Measurements from ENCODE around the gene ACADM.

DNA sequence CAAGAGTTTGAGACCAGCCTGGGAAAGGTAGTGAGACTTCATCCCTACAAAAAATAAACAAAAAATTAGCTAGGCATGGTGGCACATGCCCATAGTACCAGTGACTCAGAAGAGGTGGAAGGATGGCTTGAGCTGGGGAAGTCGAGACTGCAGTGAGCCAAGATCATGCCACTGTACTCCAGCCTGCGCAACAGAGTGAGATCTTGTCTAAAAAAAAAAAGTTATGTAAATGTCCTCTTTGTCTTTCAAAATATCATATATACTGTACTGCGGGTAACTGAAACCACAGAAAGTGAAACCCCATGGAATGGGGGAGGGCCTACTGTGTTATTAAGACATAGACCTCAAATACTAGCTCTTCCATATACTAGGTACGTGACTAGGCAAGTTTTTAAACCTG is 20.8 kb downstream of the ACADM start:
- TF ChIP-seq, protein P1, sequence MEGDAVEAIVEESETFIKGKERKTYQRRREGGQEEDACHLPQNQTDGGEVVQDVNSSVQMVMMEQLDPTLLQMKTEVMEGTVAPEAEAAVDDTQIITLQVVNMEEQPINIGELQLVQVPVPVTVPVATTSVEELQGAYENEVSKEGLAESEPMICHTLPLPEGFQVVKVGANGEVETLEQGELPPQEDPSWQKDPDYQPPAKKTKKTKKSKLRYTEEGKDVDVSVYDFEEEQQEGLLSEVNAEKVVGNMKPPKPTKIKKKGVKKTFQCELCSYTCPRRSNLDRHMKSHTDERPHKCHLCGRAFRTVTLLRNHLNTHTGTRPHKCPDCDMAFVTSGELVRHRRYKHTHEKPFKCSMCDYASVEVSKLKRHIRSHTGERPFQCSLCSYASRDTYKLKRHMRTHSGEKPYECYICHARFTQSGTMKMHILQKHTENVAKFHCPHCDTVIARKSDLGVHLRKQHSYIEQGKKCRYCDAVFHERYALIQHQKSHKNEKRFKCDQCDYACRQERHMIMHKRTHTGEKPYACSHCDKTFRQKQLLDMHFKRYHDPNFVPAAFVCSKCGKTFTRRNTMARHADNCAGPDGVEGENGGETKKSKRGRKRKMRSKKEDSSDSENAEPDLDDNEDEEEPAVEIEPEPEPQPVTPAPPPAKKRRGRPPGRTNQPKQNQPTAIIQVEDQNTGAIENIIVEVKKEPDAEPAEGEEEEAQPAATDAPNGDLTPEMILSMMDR (IDR thresholded peaks at IDR 0.05): no peak
- TF ChIP-seq ZFX (IDR thresholded peaks at IDR 0.05; ENCODE audit: borderline replicate concordance): no peak
